Measurements from ENCODE around the gene CHID1. TPM values are rescaled to one million over a fixed set of nuclear protein-coding genes. Genes with fewer than 3 reads are reported as not detected.

The CHID1 gene
- total and polyA plus RNA-seq, 9 of the 15 experiments (the other 6 are each of a cell fraction or from before 2014, with no cell fraction given): 15.1 to 108 (median 39.8) TPM

- TF ChIP-seq ZNF384 (IDR thresholded peaks at IDR 0.05; ENCODE audit: low read depth, low read length) (no peak), SP2 (IDR thresholded peaks at IDR 0.05; ENCODE audit: extremely low read depth, low read depth, low read length, poor library complexity, severe bottlenecking) (no peak), ARID3A (IDR thresholded peaks at IDR 0.05; ENCODE audit: borderline replicate concordance, low read depth, low read length) (no peak), DDX20 (tag; IDR thresholded peaks at IDR 0.05; ENCODE audit: low read depth) (no peak), ZNF77 (CRISPR knock-in tag; IDR thresholded peaks at IDR 0.05) (no peak), E2F5 (CRISPR knock-in tag; IDR thresholded peaks at IDR 0.05) (no peak), SRF (CRISPR knock-in tag; IDR thresholded peaks at IDR 0.05) (no peak), RNF2 (IDR thresholded peaks at IDR 0.05) (no peak), KDM4B (IDR thresholded peaks at IDR 0.05; ENCODE audit: borderline replicate concordance in 2 of 2, low read depth in 1 of 2) (no peak), ZBTB11 (CRISPR knock-in tag; IDR thresholded peaks at IDR 0.05) (peak in 1 of 3 experiments; percentile 49; a peak in 1 of 6 replicates), PHF21A (IDR thresholded peaks at IDR 0.05; ENCODE audit: borderline replicate concordance, low read depth) (no peak), PTBP1 (IDR thresholded peaks at IDR 0.05; ENCODE audit: low read depth, low read length) (no peak), NRF1 (conservative IDR thresholded peaks at IDR 0.05 in 1 of 2, IDR thresholded peaks at IDR 0.05 in 1 of 2) (no peak), SMAD4 (CRISPR knock-in tag; conservative IDR thresholded peaks at IDR 0.05) (no peak), L3MBTL2 (IDR thresholded peaks at IDR 0.05) (no peak; the same call in 1 of the 2 replicates), CBFA2T3 (IDR thresholded peaks at IDR 0.05) (no peak), ZFP30 (CRISPR knock-in tag; IDR thresholded peaks at IDR 0.05; ENCODE audit: borderline replicate concordance) (no peak), ZNF124 (CRISPR knock-in tag; IDR thresholded peaks at IDR 0.05) (no peak), PHF20 (IDR thresholded peaks at IDR 0.05; ENCODE audit: partially characterized antibody) (no peak)
- TF ChIP-seq, protein P1, sequence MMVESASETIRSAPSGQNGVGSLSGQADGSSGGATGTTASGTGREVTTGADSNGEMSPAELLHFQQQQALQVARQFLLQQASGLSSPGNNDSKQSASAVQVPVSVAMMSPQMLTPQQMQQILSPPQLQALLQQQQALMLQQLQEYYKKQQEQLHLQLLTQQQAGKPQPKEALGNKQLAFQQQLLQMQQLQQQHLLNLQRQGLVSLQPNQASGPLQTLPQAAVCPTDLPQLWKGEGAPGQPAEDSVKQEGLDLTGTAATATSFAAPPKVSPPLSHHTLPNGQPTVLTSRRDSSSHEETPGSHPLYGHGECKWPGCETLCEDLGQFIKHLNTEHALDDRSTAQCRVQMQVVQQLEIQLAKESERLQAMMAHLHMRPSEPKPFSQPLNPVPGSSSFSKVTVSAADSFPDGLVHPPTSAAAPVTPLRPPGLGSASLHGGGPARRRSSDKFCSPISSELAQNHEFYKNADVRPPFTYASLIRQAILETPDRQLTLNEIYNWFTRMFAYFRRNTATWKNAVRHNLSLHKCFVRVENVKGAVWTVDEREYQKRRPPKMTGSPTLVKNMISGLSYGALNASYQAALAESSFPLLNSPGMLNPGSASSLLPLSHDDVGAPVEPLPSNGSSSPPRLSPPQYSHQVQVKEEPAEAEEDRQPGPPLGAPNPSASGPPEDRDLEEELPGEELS (CRISPR knock-in tag; IDR thresholded peaks at IDR 0.05; ENCODE audit: borderline replicate concordance): no peak
Measured at GRCh38 chr11:914747-915501, 4.3 kb upstream of the CHID1 start (continued).
